ENCODE measurements around the gene BBS1.

DNA sequence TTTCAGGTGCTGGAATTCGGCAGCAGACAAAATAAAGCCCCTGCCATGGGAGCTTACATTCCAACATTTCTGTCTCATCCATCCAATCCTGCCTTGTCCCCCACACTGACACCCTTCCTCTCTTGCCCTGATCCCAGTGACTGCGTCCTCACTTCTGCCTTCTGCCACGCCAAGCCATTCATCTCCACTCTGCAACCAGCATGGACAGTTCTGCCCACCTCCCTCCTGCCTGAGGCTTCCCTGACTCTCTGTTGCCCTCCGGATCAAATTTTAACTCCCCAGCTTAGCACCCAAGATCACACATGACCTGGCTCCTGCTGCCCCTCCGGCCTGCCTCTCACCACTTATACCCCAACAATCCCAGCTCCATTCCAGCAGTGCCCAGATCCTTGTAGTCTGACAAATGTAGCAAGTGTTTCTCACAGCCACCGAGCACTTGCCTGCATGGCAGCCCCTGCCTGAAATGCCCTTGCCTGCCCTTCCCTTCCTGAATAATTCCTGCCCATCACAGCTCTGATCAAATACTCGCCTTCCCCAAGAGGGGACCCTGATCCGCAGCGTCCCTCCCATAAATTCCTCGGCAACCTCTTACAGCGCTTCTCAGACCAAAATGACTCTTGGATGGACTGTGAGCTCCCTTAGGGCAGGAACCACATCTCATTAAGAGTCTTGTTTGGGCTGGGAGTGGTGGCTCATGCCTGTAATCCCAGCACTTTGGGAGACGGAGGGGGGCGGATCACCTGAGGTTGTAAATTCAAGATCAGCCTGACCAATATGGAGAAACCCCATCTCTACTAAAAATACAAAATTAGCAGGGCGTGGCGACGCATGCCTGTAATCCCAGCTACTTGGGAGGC, 38.6 kb downstream of the BBS1 start:
- TF ChIP-seq TAF1 (IDR thresholded peaks at IDR 0.05; ENCODE audit: borderline replicate concordance, low read depth, low read length) (no peak), POLR2A (IDR thresholded peaks at IDR 0.05; ENCODE audit: low read depth, low read length) (no peak)

Data from GM12892 (cell line).